Sigmoid colon (tissue), 7 donors: ENCODE results near the gene IQCF2. TPM values are rescaled to one million over a fixed set of nuclear protein-coding genes. Genes with fewer than 3 reads are reported as not detected.

Experiments
- DNase-seq: peaks from one replicate; pipeline ENCODE4 v3.0.0-alpha.2; 2019
- H3K27ac ChIP-seq, 4 donors: fragments of 200-600 bp; sonication (generic); one replicate each; pipeline ENCODE4 v1.5.1; 2016 to 2019; ENCODE audit warnings: mild to moderate bottlenecking in 1 of 4
- H3K27me3 ChIP-seq, 3 donors: fragments of 200-600 bp; sonication (generic); one replicate each; pipeline ENCODE4 v1.5.1; 2019; ENCODE audit warnings: mild to moderate bottlenecking in 1 of 3
- H3K36me3 ChIP-seq, 4 donors: fragments of 200-600 bp; sonication (generic); one replicate each; pipeline ENCODE4 v1.5.1; 2016 to 2019
- H3K4me1 ChIP-seq, 4 donors: fragments of 200-600 bp; sonication (generic); one replicate each; pipeline ENCODE4 v1.5.1; 2017 to 2019
- H3K4me3 ChIP-seq, 4 donors: fragments of 200-600 bp; sonication (generic); one replicate each; pipeline ENCODE4 v1.5.1; 2017 to 2019; ENCODE audit warnings: mild to moderate bottlenecking in 2 of 4, moderate library complexity in 1 of 4
- H3K9me3 ChIP-seq, 4 donors: fragments of 200-600 bp in 3 of 4; sonication (generic) in 3 of 4; one replicate each; pipeline versions ENCODE4 v1.5.1 to v1.6.1; 2013 to 2019
- CTCF ChIP-seq, 4 experiments: fragments of 450-650 bp in 3 of 4; fragments of 200-600 bp in 1 of 4; IDR thresholded peaks; one replicate each; pipeline ENCODE4 v1.5.1; 2016 to 2019; ENCODE audit warnings: antibody characterized with exemption in 4 of 4, mild to moderate bottlenecking in 3 of 4, moderate library complexity in 2 of 4
- EP300 ChIP-seq, 4 donors: sonication (generic); formaldehyde crosslinking; IDR thresholded peaks; one replicate each; pipeline ENCODE4 v1.6.1; 2017; ENCODE audit warnings: antibody characterized with exemption in 4 of 4
- POLR2A ChIP-seq, 2 donors: fragments of 450-650 bp; IDR thresholded peaks; one replicate each; pipeline ENCODE4 v1.6.1; 2016; ENCODE audit warnings: antibody characterized with exemption in 2 of 2, mild to moderate bottlenecking in 2 of 2, moderate library complexity in 2 of 2
- POLR2AphosphoS5 ChIP-seq, 4 donors: sonication (generic); formaldehyde crosslinking; IDR thresholded peaks; one replicate each; pipeline ENCODE4 v1.6.1; 2017; ENCODE audit warnings: antibody characterized with exemption in 4 of 4
- WGBS, 2 donors: extraction: QIAGEN DNeasy Blood & Tissue Kit; methylation state at CpG; one replicate each; pipeline ENCODE4 v1.1.7; 2013; 5-methylcytosine and 5-hydroxymethylcytosine counted together
- intact Hi-C: fragments of 100-400 bp; cut with DNase I; formaldehyde crosslinking; loops from one replicate; pipeline ENCODE4 v1.15.1; 2023
- polyA plus RNA-seq, 3 donors: library from polyadenylated mRNA; stranded (reverse); fragments of 200-250 nt; gene quantifications; one replicate each; pipeline ENCODE4 v1.2.3, GENCODE V29; 2013
- total RNA-seq, 4 donors: library from RNA; depleted of rRNA; stranded (reverse); fragments of >200 nt; gene quantifications; one replicate each; pipeline ENCODE4 v1.1.0, GENCODE V29; 2016
- donor health status: healthy with polysubstance abuse.
- donor health status: Bipolar disorder and iron deficiency.
- donor health status: healthy.

Gene IQCF2
- total and polyA plus RNA-seq, 7 donors: not detected

GRCh38 chr3:51874411-51874810 lies 13.0 kb downstream of the IQCF2 start:
- Histone ChIP-seq H3K4me3 (no peak overlapping the region), H3K9me3 (no peaks in the 10 kb centered on the region), H3K27me3 (no peaks in the 10 kb centered on the region), H3K4me1 (no peaks in the 10 kb centered on the region), H3K36me3 (no peaks in the 10 kb centered on the region), H3K27ac (no peak overlapping the region)
- no peak for DNase-seq
- intact Hi-C loops: no loop called here
- 79 to 80% methylated on average over 2 of the region's 2 CpGs for WGBS, 2 donors
- no peak for TF ChIP-seq CTCF (IDR thresholded peaks at IDR 0.05)
- TF ChIP-seq POLR2AphosphoS5 (IDR thresholded peaks at IDR 0.05): no peak
- no peak for TF ChIP-seq EP300 (IDR thresholded peaks at IDR 0.05)
- TF ChIP-seq POLR2A (IDR thresholded peaks at IDR 0.05): no peak

- no peak for DNase-seq
- Histone ChIP-seq H3K9me3 (no peaks in the 10 kb centered on the region), H3K4me1 (no peaks in the 10 kb centered on the region), H3K27ac (no peak overlapping the region), H3K27me3 (no peaks in the 10 kb centered on the region), H3K36me3 (no peaks in the 10 kb centered on the region), H3K4me3 (no peak overlapping the region)
- WGBS, 2 donors: 45 to 68% methylated on average over 4 of the region's 4 CpGs
- TF ChIP-seq CTCF (IDR thresholded peaks at IDR 0.05): no peak
- no peak for TF ChIP-seq POLR2AphosphoS5 (IDR thresholded peaks at IDR 0.05)
- TF ChIP-seq EP300 (IDR thresholded peaks at IDR 0.05): no peak
- TF ChIP-seq POLR2A (IDR thresholded peaks at IDR 0.05): no peak
- intact Hi-C loops: no loop called here
These were observed 13.5 kb downstream of the IQCF2 start for GRCh38 chr3:51874889-51875288.

GRCh38 chr3:51875501-51875900 lies 14.1 kb downstream of the IQCF2 start, which contains the start of gene IQCF5:
TSS of gene IQCF5 (minus strand) at chr3:51875601. CDS start at chr3:51875531, 70 bp downstream.
- 85 to 87% methylated on average over 4 of the region's 4 CpGs for WGBS, 2 donors
- H3K36me3 ChIP-seq: no peaks in the 10 kb centered on the region
- H3K4me3 ChIP-seq: no peak within 1 kb of the TSS
- no peaks in the 10 kb centered on the region for H3K27me3 ChIP-seq
- H3K4me1 ChIP-seq: no peaks in the 10 kb centered on the region
- TF ChIP-seq CTCF (IDR thresholded peaks at IDR 0.05) (no peak), POLR2AphosphoS5 (IDR thresholded peaks at IDR 0.05) (no peak), POLR2A (IDR thresholded peaks at IDR 0.05) (no peak), EP300 (IDR thresholded peaks at IDR 0.05) (no peak)
- H3K9me3 ChIP-seq: no peaks in the 10 kb centered on the region
- no peak for DNase-seq
- intact Hi-C loops: no loop called here
- H3K27ac ChIP-seq: no peak within 1 kb of the TSS

GRCh38 chr3:51876186-51876585 lies 14.8 kb downstream of the IQCF2 start:
- Histone ChIP-seq H3K27me3 (no peaks in the 10 kb centered on the region), H3K4me3 (no peak overlapping the region), H3K9me3 (no peaks in the 10 kb centered on the region), H3K27ac (no peak overlapping the region), H3K4me1 (no peaks in the 10 kb centered on the region), H3K36me3 (no peaks in the 10 kb centered on the region)
- intact Hi-C loops: no loop called here
- DNase-seq: no peak
- WGBS, 2 donors: 52 to 56% methylated on average over 6 of the region's 6 CpGs
- no peak for TF ChIP-seq EP300 (IDR thresholded peaks at IDR 0.05)
- no peak for TF ChIP-seq POLR2A (IDR thresholded peaks at IDR 0.05)
- no peak for TF ChIP-seq POLR2AphosphoS5 (IDR thresholded peaks at IDR 0.05)
- no peak for TF ChIP-seq CTCF (IDR thresholded peaks at IDR 0.05)

GRCh38 chr3:51879937-51880336 lies 18.5 kb downstream of the IQCF2 start:
- H3K9me3 ChIP-seq: no peaks in the 10 kb centered on the region
- H3K27me3 ChIP-seq: no peaks in the 10 kb centered on the region
- no peaks in the 10 kb centered on the region for H3K4me1 ChIP-seq
- H3K27ac ChIP-seq: no peak overlapping the region
- intact Hi-C loops: no loop called here
- DNase-seq: no peak
- no peak overlapping the region for H3K4me3 ChIP-seq
- 35 to 36% methylated on average over 2 of the region's 2 CpGs for WGBS, 2 donors
- TF ChIP-seq POLR2AphosphoS5 (IDR thresholded peaks at IDR 0.05) (no peak), POLR2A (IDR thresholded peaks at IDR 0.05) (no peak), CTCF (IDR thresholded peaks at IDR 0.05) (no peak), EP300 (IDR thresholded peaks at IDR 0.05) (no peak)
- no peaks in the 10 kb centered on the region for H3K36me3 ChIP-seq
